ENCODE data around the gene MZT2B.
"Not testable (repeated sequence)": the region's sequence is repeated elsewhere in the genome, so short reads cannot be mapped to it uniquely, and the experiment has no call there.

MZT2B gene

DNA sequence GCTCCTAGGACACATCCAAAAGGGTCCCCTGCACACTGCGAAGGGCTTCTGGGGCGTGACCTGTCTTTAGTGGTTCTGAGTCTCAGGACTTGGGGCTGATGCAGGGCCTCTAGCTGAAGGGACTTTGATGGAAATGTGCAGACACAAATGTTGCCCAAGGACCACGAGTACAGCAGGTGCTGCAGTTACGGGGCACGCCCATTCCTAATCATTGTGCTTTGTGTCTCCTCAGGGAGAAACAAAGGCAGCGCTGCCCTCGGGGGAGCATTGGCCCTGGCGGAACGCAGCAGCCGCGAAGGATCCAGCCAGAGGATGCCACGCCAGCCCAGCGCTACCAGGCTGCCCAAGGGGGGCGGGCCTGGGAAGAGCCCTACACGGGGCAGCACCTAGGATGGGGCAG lies 8.2 kb downstream of the MZT2B start:
- DNase-seq (ENCODE audit: extremely low read depth, low read depth) = no peak
- TF ChIP-seq, protein P1, sequence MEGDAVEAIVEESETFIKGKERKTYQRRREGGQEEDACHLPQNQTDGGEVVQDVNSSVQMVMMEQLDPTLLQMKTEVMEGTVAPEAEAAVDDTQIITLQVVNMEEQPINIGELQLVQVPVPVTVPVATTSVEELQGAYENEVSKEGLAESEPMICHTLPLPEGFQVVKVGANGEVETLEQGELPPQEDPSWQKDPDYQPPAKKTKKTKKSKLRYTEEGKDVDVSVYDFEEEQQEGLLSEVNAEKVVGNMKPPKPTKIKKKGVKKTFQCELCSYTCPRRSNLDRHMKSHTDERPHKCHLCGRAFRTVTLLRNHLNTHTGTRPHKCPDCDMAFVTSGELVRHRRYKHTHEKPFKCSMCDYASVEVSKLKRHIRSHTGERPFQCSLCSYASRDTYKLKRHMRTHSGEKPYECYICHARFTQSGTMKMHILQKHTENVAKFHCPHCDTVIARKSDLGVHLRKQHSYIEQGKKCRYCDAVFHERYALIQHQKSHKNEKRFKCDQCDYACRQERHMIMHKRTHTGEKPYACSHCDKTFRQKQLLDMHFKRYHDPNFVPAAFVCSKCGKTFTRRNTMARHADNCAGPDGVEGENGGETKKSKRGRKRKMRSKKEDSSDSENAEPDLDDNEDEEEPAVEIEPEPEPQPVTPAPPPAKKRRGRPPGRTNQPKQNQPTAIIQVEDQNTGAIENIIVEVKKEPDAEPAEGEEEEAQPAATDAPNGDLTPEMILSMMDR (IDR thresholded peaks at IDR 0.05; ENCODE audit: low read depth, low read length, missing control alignments) = no peak

DNA sequence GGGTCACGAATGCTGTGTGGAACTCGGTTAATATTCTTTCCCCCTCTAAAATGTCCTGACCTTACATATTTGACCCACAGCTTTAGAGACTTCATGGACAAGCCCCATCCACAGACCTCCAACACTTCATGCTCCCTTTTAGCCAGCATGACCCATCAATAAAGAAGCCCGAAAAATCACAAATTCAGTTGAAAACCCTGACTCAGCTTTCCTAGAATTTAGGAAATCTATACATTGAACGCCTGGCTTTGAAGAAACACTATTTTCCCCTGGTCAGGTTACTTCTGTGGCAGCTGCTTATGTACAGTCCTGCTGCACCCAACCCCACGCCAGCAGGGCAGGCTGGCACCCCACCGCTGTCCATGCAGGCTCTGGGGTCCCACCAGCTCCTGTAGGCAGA lies 9.3 kb downstream of the MZT2B start:
- not testable (repeated sequence) for H3K4me3 ChIP-seq (replicated peaks; ENCODE audit: low read depth, low read length); DNase-seq (ENCODE audit: extremely low read depth, low read depth)

More for the DNA sequence above, 8.2 kb downstream of the MZT2B start:
- H3K4me3 ChIP-seq (replicated peaks; ENCODE audit: low read depth, low read length) = no peak overlapping the region

DNA sequence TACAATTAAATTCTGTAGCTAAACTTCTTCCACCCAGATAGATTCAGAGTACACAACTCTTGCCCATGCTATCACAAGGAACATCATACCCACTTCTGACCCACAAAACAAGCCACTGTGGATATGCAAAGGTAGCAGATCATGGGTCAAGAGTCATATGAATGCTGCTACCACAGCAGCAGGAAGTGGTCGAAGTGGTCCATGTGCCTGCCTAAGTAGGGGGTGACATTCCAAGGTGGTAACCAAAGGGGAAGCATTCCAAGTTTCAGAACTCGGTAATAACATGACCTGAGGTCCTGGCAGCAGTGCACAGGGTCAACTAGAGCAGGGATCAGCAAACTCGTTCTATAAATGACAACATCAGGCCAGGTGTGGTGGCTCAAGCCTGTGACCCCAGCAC lies 10.4 kb downstream of the MZT2B start:
- not testable (repeated sequence) for DNase-seq (ENCODE audit: extremely low read depth, low read depth); H3K4me3 ChIP-seq (replicated peaks; ENCODE audit: low read depth, low read length)

DNA sequence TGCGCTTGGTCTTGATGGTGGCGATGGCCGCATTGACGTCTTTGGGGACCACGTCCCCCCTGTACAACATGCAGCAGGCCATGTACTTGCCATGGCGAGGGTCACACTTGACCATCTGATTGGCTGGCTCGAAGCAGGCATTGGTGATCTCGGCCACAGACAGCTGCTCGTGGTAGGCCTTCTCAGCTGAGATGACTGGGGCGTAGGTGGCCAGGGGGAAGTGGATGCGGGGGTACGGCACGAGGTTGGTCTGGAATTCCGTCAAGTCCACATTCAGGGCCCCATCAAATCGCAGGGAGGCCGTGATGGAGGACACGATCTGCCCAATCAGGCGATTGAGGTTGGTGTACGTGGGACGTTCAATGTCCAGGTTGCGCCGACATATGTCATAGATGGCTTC lies 11.8 kb downstream of the MZT2B start:
- not testable (repeated sequence) for DNase-seq (ENCODE audit: extremely low read depth, low read depth); H3K4me3 ChIP-seq (replicated peaks; ENCODE audit: low read depth, low read length)

DNA sequence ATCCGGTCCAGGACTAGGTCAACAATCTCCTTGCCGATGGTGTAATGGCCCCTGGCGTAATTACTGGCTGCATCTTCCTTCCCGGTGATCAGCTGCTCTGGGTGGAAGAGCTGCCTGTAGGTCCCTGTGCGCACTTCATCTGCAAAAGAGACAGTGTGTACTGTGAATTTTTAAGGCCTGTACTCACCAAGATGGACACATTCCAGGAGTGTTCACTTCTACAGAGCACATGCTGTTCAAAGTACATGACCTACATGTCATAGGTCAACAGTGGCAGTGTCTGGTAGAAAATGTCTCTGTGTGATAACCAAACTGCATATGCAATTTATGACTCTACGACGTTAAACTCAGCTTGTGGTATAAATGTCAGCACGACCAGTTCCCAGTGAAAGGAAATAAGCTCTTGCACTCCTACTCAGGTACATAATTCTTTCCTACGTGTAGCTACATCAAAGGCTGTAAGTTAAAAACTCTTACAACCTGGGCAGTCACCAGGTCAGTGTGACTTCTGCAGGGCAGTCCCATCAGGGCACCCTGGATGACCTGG lies 13.1 kb downstream of the MZT2B start:
- DNase-seq (ENCODE audit: extremely low read depth, low read depth); H3K4me3 ChIP-seq (replicated peaks; ENCODE audit: low read depth, low read length): not testable (repeated sequence)

DNA sequence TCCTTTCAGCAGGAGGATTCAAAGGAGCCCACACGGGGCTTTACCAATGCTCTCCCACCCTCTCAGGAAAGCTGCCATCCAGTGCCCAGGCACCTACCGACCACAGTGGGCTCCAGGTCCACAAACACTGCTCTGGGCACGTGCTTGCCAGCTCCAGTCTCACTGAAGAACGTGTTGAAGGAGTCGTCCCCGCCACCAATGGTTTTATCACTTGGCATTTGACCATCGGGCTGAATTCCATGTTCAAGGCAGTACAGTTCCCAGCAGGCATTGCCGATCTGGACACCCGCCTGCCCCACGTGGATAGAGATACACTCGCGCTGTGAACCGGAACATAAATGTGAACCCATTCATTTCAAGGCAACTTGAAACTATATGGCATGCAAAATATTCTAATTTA lies 14.0 kb downstream of the MZT2B start:
- DNase-seq (ENCODE audit: extremely low read depth, low read depth); H3K4me3 ChIP-seq (replicated peaks; ENCODE audit: low read depth, low read length): not testable (repeated sequence)

DNA sequence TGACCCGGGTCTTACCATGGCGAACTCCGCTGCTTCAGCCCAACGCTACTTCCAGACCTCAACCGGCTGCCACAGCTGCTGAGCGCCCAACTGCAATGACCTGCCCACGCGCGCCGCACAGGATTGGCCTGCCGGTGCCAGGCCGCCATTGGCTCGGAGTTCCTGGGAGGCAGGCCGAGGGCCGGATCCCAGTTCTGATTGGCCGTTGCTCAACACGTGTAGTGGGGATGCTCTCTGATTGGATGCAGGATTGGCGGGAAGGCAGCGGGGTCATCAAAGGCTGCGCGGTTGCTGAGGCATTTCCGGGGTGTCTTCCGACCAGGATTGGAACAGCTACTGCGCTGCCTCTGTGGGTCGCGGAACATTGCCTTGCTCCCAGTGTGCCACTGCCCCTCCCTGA lies 16.3 kb downstream of the MZT2B start, which contains the start of gene TUBA3E:
TSS of gene TUBA3E (minus strand) at position 97 of the 400 bp plus-strand sequence. CDS start at position 18, 79 bp downstream.
- H3K4me3 ChIP-seq (replicated peaks; ENCODE audit: low read depth, low read length) = no peak within 1 kb of the TSS
- DNase-seq (ENCODE audit: extremely low read depth, low read depth) = no peak
- TF ChIP-seq, protein P1 (IDR thresholded peaks at IDR 0.05; ENCODE audit: low read depth, low read length, missing control alignments) = no peak

DNA sequence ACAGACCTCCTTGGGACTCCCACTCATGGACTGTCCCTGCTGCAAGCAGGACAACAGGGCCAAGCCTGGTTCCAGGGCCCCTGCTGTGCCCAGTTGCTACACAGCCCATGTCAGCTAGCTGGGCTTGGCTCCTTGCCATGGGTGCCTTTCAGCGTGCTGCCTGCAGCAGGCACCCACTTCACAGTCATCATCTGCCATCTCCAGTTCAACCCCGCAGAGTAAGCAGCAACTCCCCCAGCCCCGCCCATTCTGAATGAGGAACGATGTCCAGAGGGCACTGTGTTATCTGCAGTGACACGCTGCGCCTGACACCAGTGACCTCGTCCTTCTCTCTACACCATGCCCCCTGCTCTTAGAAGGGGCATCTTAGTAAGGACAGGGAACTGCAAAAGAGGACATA lies 20.5 kb downstream of the MZT2B start:
- DNase-seq (ENCODE audit: extremely low read depth, low read depth); H3K4me3 ChIP-seq (replicated peaks; ENCODE audit: low read depth, low read length): not testable (repeated sequence)

DNA sequence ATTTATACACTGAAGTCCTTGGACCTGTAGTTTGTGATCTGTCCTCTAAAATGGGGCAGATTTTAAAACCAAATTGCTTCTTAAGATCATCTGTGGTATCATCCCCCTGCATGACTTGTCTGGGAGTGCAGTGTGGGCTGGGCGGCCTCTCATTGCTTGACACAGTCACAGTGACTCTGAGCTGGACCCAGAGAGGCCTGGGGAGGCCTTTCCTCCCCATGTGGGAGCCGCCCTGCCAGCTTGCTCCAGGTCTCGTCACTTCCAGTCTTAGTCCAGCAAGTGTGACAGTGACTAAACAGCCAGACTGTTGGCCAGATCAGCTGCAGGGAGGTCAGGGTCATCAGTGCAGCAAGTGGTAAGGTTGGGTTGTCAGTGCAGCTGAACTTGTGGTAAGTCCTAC lies 21.1 kb downstream of the MZT2B start:
- DNase-seq (ENCODE audit: extremely low read depth, low read depth); H3K4me3 ChIP-seq (replicated peaks; ENCODE audit: low read depth, low read length): not testable (repeated sequence)

DNA sequence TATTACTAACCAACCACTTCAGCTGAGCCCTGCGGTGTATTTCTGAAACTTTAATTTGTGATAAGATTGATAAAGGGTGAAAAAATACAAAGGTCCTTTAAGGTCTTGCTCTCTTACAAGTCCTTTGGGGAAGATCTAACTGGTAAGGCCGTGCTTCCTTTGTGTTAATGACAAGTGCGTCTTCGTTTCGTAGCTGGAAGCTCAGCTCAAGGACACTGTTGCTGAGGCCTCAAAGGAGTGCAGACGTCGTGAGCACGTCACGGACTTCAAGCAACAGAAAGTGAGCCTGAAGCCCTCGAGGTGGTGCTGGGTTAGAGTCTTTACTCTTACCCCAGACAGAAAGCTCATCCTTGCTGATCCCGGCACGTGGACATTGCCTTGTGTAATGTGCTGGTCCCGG lies 25.0 kb downstream of the MZT2B start:
- not testable (repeated sequence) for DNase-seq (ENCODE audit: extremely low read depth, low read depth); H3K4me3 ChIP-seq (replicated peaks; ENCODE audit: low read depth, low read length)

DNA sequence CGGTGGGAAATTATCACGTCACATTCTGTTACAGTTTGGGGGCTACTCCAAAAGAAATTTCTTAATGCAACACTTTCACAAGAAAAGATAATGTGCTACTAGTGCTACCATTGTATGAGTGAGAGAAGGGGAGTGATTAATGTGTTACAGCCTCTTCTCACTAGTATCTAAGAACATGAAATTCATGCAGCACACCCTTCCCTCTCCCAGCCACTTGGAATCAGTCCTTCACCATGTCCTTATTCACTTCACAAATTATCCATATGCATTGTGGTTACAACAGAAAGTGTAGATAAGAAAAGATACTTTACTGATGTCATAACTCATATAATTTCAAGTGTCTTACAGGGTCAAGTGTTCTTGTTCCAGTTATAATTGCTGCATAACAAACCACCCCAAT lies 37.1 kb downstream of the MZT2B start:
- DNase-seq (ENCODE audit: extremely low read depth, low read depth); H3K4me3 ChIP-seq (replicated peaks; ENCODE audit: low read depth, low read length): not testable (repeated sequence)

DNA sequence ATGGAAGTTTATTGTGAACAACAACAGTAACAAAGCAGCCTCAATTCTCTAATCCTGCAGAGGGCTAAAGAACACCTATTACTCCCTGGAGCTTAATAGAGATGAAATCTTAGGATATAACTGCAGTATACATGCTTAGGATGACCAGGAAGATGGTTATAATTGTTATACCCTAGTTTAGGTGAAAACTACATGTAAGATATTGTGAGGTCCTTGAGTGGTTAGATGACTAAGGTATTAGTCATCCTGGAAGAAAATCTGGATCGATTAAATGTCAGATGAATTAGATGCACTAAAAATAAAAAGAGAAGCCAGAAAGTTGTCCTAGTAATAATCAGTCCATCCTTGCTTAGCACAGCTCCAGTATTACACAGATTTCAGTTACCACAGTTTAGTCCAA lies 38.4 kb downstream of the MZT2B start:
- not testable (repeated sequence) for DNase-seq (ENCODE audit: extremely low read depth, low read depth)

DNA sequence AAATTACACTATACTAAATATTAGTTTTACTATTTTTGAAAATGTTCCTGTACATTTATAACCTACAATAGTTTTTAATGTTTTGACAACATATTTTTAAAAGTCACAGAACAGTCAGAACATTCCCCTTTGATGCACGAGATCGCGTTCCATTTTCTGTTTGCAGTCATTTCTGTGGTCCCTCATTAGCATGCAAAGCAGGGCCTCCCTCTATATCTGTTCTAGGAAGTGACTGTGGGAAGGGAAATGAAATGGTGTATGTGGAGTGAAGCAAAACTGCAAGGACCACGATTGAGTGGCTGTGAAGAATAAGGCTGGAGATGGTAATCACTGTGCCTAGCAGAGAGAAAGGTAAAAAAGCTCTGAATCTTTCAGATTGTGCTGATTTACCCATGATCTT lies 40.5 kb downstream of the MZT2B start:
- not testable (repeated sequence) for H3K4me3 ChIP-seq (replicated peaks; ENCODE audit: low read depth, low read length); DNase-seq (ENCODE audit: extremely low read depth, low read depth)

More for the DNA sequence above, 38.4 kb downstream of the MZT2B start:
- H3K4me3 ChIP-seq (replicated peaks; ENCODE audit: low read depth, low read length) = not testable (repeated sequence)

DNA sequence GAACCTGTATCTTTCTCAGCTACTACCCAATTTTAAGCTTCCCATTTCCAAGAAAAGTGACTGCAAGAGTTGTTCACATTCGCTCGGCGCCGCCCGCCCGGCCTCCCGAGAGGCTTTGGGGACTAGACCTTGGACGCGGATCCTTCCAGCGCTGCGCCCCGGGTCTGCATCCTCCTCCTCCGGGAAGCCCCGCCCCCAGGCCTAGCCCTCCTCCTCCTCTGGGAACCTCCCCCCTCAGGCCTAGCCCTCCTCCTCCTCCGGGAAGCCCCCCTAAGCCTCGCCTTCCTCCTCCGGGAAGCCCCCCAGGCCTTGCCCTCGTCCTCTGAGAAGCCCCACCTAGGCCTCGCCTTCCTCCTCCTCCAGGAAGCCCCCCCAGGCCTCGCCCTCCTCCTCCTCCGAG lies 45.9 kb downstream of the MZT2B start:
- H3K4me3 ChIP-seq (replicated peaks; ENCODE audit: low read depth, low read length); DNase-seq (ENCODE audit: extremely low read depth, low read depth): not testable (repeated sequence)

DNA sequence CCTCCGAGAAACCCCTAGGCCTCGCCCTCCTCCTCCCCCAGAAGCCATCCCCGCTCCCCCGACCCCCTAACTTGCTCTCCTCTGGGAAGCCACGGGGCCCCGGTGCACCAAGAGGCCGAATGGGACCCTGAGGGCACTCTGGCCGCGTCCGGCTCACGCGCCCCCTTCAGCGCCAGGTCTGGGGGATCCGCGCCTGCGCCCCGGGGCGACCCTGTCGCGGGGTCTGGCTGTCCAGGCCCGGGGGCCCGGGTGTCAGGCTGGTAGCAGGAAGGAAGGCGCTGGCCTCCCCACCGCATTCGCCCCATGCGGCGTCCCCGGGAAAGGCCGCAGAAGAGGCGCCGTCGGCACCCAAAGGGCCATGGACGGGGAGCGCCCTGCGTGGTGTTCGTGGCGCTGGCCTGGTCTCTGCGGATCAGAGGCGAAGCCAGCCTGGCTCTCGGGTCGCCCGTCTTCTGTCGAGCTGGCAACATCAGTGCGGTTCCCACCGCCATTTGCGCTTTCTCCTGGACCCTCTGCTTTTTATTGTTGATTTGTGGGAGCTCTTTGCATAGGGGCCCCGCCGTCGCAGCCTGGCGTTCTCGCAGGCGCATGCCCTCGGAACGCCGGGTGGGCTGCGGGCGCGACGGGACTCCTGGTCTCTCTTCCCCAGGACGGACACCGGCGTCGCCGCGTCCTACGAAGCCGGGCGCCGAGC lies 46.6 kb downstream of the MZT2B start:
- H3K4me3 ChIP-seq (replicated peaks; ENCODE audit: low read depth, low read length); DNase-seq (ENCODE audit: extremely low read depth, low read depth): not testable (repeated sequence)

DNA sequence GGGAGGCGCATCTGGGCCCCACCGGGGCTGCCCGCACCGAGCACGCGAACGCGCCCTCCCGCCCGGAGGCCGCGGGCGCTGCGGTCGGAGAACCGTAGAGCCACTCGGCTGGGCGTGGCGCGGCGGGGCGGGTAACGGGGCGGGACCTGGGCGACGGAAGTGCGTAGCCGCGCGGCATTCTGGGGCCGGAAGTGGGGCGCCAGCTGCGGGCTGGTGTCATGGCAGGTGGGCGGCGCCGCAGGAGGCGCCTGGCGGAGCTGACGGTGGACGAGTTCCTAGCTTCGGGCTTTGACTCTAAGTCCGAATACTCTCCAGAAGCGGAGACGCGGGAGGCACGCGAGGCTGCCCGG lies 47.1 kb downstream of the MZT2B start:
- H3K4me3 ChIP-seq (replicated peaks; ENCODE audit: low read depth, low read length) = peak overlapping the region; percentile 40
- not testable (repeated sequence) for DNase-seq (ENCODE audit: extremely low read depth, low read depth)

DNA sequence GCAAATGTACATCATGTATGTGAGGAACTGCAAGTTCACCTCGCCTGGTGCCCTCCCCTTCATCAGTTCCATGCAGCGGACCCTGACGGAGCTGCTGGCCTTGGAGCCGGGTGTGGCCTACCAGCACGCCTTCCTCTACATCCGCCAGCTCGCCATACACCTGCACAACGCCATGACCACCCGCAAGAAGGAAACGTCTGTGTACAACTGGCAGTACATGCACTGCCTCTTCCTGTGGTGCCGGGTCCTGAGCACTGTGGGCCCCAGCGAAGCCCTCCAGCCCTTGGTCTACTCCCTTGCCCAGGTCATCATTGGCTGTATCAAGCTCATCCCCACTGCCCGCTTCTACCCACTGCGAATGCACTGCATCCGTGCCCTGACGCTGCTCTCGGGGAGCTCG lies 48.3 kb downstream of the MZT2B start:
- not testable (repeated sequence) for DNase-seq (ENCODE audit: extremely low read depth, low read depth); H3K4me3 ChIP-seq (replicated peaks; ENCODE audit: low read depth, low read length)
